Hepatocyte (in vitro differentiated cells): ENCODE data around the gene CRADD.

ENCODE experiments used
- CTCF ChIP-seq: fragments of 200-600 bp; sonication (generic); IDR thresholded peaks from 2 replicates; pipeline ENCODE4 v1.5.1; 2016; ENCODE audit warnings: antibody characterized with exemption, mild to moderate bottlenecking; ENCODE audit not compliant: poor library complexity
- EZH2 ChIP-seq: fragments of 200-600 bp; sonication (generic); IDR thresholded peaks from 2 replicates; pipeline ENCODE4 v1.6.1; 2016; ENCODE audit warnings: antibody characterized with exemption, mild to moderate bottlenecking, borderline replicate concordance

GRCh38 chr12:93684716-93685115 lies 7.5 kb downstream of the CRADD start:
- TF ChIP-seq CTCF, result no peak
- TF ChIP-seq EZH2, result no peak
